ENCODE data around the gene PPIA. TPM values are rescaled to one million over a fixed set of nuclear protein-coding genes. Genes with fewer than 3 reads are reported as not detected.

PPIA gene
- total RNA-seq, 1 experiment from 2014 or later, result 2,465 TPM

GRCh38 chr7:44754802-44755697, 41.4 kb upstream of the PPIA start:
- ATAC-seq (no peak), DNase-seq (ENCODE audit: low spot score) (no peak)
- Mint-ChIP-seq H3K27me3 (ENCODE audit: low read depth) (no peaks in the 10 kb centered on the region), H3K4me3 (no peak overlapping the region), H3K9me3 (no peaks in the 10 kb centered on the region), H3K4me1 (peaks cover 33% of the 10 kb centered on the region), H3K36me3 (peaks cover 16% of the 10 kb centered on the region), H3K27ac (peak overlapping the region; percentile 80)
- no peak for TF ChIP-seq TEAD1 (CRISPR knock-in tag; IDR thresholded peaks at IDR 0.05)
- CTCF ChIA-PET, result interaction anchor here (1.0 kb wide), 1 partner anchor 167 kb away, joined by 3 read pairs; no protein-coding TSS in a partner anchor
- POLR2A ChIA-PET, result no interaction called here

DNA sequence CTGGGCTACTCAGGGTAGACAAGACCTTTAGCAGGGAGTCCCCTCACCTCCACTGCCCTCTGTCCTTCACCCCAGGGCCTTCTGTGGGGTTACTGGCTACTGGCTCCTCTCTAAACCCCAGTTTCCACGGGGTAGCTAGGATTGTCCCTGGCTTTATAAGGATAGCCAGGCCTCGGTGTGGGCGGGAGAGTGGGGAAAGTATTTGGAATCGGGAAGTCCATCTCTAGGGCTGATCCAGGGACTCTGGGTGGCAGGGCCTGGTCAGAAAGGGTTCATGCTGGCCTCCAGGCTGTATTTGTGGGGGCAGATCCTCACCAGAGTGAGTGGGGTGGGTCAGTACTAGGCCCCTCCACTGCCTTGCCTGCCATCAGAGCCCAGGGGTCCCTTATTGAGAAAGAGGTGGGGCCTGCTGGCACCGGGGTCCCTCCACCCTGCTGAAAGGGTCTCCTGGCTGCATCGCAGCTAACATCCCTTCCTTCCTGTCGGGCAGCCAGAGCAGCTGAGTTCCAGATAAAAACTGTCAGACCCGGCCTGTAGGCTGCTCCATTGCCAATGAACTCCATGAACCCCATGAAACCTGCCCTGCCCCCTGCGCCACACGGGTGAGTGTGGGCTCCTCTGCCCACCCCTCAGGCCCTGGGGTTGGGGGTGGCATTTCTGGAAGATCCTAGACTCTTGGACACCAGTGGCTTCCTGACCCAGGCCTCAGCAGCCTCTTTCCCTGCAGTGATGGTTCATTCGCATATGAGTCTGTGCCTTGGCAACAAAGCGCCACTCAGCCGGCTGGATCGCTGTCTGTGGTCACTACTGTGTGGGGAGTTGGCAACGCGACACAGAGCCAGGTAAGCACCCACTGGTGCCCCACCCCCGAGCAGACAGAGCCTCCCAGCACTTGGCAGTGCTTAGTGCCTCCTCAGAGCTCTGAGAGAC, 40.5 kb upstream of the PPIA start:
- no peak for DNase-seq (ENCODE audit: low spot score)
- Mint-ChIP-seq H3K9me3 (no peaks in the 10 kb centered on the region), H3K27me3 (ENCODE audit: low read depth) (no peaks in the 10 kb centered on the region), H3K4me3 (no peak overlapping the region), H3K27ac (no peak overlapping the region), H3K4me1 (peaks cover 24% of the 10 kb centered on the region), H3K36me3 (peaks cover 17% of the 10 kb centered on the region)
- no peak for ATAC-seq
- POLR2A ChIA-PET, result no interaction called here
- CTCF ChIA-PET, result interaction anchor here (1.0 kb wide), 1 partner anchor 168 kb away, joined by 3 read pairs; no protein-coding TSS in a partner anchor
- TF ChIP-seq IRF2 (CRISPR knock-in tag; IDR thresholded peaks at IDR 0.05; ENCODE audit: borderline replicate concordance, low read depth) (no peak), AFF4 (CRISPR knock-in tag; IDR thresholded peaks at IDR 0.05; ENCODE audit: borderline replicate concordance) (no peak), SMAD4 (CRISPR knock-in tag; IDR thresholded peaks at IDR 0.05) (no peak), NR1H2 (CRISPR knock-in tag; IDR thresholded peaks at IDR 0.05) (no peak), ZNF263 (CRISPR knock-in tag; IDR thresholded peaks at IDR 0.05; ENCODE audit: low read depth) (no peak), SP1 (CRISPR knock-in tag; conservative IDR thresholded peaks at IDR 0.05) (no peak), CTCF (IDR thresholded peaks at IDR 0.05) (no peak), ATF6 (CRISPR knock-in tag; IDR thresholded peaks at IDR 0.05) (no peak), ZNF423 (CRISPR knock-in tag; IDR thresholded peaks at IDR 0.05) (no peak), GTF2I (CRISPR knock-in tag; conservative IDR thresholded peaks at IDR 0.05) (no peak)
- TF ChIP-seq, protein P1, sequence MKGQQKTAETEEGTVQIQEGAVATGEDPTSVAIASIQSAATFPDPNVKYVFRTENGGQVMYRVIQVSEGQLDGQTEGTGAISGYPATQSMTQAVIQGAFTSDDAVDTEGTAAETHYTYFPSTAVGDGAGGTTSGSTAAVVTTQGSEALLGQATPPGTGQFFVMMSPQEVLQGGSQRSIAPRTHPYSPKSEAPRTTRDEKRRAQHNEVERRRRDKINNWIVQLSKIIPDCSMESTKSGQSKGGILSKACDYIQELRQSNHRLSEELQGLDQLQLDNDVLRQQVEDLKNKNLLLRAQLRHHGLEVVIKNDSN (CRISPR knock-in tag; IDR thresholded peaks at IDR 0.05), result no peak
- TF ChIP-seq, protein P2, sequence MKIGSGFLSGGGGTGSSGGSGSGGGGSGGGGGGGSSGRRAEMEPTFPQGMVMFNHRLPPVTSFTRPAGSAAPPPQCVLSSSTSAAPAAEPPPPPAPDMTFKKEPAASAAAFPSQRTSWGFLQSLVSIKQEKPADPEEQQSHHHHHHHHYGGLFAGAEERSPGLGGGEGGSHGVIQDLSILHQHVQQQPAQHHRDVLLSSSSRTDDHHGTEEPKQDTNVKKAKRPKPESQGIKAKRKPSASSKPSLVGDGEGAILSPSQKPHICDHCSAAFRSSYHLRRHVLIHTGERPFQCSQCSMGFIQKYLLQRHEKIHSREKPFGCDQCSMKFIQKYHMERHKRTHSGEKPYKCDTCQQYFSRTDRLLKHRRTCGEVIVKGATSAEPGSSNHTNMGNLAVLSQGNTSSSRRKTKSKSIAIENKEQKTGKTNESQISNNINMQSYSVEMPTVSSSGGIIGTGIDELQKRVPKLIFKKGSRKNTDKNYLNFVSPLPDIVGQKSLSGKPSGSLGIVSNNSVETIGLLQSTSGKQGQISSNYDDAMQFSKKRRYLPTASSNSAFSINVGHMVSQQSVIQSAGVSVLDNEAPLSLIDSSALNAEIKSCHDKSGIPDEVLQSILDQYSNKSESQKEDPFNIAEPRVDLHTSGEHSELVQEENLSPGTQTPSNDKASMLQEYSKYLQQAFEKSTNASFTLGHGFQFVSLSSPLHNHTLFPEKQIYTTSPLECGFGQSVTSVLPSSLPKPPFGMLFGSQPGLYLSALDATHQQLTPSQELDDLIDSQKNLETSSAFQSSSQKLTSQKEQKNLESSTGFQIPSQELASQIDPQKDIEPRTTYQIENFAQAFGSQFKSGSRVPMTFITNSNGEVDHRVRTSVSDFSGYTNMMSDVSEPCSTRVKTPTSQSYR (CRISPR knock-in tag; IDR thresholded peaks at IDR 0.05), result no peak
- TF ChIP-seq, protein P3, sequence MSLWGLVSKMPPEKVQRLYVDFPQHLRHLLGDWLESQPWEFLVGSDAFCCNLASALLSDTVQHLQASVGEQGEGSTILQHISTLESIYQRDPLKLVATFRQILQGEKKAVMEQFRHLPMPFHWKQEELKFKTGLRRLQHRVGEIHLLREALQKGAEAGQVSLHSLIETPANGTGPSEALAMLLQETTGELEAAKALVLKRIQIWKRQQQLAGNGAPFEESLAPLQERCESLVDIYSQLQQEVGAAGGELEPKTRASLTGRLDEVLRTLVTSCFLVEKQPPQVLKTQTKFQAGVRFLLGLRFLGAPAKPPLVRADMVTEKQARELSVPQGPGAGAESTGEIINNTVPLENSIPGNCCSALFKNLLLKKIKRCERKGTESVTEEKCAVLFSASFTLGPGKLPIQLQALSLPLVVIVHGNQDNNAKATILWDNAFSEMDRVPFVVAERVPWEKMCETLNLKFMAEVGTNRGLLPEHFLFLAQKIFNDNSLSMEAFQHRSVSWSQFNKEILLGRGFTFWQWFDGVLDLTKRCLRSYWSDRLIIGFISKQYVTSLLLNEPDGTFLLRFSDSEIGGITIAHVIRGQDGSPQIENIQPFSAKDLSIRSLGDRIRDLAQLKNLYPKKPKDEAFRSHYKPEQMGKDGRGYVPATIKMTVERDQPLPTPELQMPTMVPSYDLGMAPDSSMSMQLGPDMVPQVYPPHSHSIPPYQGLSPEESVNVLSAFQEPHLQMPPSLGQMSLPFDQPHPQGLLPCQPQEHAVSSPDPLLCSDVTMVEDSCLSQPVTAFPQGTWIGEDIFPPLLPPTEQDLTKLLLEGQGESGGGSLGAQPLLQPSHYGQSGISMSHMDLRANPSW (CRISPR knock-in tag; conservative IDR thresholded peaks at IDR 0.05; ENCODE audit: low read depth), result no peak
- TF ChIP-seq, protein P4, sequence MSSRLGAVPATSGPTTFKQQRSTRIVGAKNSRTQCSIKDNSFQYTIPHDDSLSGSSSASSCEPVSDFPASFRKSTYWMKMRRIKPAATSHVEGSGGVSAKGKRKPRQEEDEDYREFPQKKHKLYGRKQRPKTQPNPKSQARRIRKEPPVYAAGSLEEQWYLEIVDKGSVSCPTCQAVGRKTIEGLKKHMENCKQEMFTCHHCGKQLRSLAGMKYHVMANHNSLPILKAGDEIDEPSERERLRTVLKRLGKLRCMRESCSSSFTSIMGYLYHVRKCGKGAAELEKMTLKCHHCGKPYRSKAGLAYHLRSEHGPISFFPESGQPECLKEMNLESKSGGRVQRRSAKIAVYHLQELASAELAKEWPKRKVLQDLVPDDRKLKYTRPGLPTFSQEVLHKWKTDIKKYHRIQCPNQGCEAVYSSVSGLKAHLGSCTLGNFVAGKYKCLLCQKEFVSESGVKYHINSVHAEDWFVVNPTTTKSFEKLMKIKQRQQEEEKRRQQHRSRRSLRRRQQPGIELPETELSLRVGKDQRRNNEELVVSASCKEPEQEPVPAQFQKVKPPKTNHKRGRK (CRISPR knock-in tag; IDR thresholded peaks at IDR 0.05; ENCODE audit: borderline replicate concordance), result no peak

Measured in WTC11 (cell line).